HTERT RPE-1 (cell line): ENCODE results near the gene SSTR3.

Experiments
- in situ Hi-C: fragments of 300-500 bp; cut with MboI; formaldehyde crosslinking; loops from 4 replicates; pipeline ENCODE4 v1.14.3; 2020; ENCODE audit warnings: low sequenced_read_pairs

The SSTR3 gene

GRCh38 chr22:37154925-37155712 is 57.2 kb downstream of the SSTR3 start:
- in situ Hi-C loops = no loop called here
